NK-92 (cell line): ENCODE results near the gene PI16.
"Not testable (repeated sequence)": the region's sequence is repeated elsewhere in the genome, so short reads cannot be mapped to it uniquely, and the experiment has no call there.

Experiments used
- DNase-seq: peaks from one replicate; lab custom pipeline; 2025; ENCODE audit not compliant: unreplicated experiment; lab: John Stamatoyannopoulos, UW

PI16 gene

GRCh38 chr6:36971921-36972673, 17.6 kb downstream of the PI16 start:
- DNase-seq = no peak

GRCh38 chr6:36973190-36973589, 18.7 kb downstream of the PI16 start:
- no peak for DNase-seq

GRCh38 chr6:36973647-36974046, 19.1 kb downstream of the PI16 start:
- no peak for DNase-seq

- no peak for DNase-seq
Measured at GRCh38 chr6:36975231-36976006, 20.9 kb downstream of the PI16 start.

GRCh38 chr6:36976007-36976264, 21.4 kb downstream of the PI16 start:
- DNase-seq = no peak

- DNase-seq = no peak
Measured at GRCh38 chr6:36976509-36976908, 22.0 kb downstream of the PI16 start.

- DNase-seq = no peak
Measured at GRCh38 chr6:36976931-36977330, 22.4 kb downstream of the PI16 start.

GRCh38 chr6:36977470-36977941, 23.0 kb downstream of the PI16 start:
- DNase-seq = no peak

- no peak for DNase-seq
Measured at GRCh38 chr6:36978421-36979346, 24.1 kb downstream of the PI16 start.

- DNase-seq = no peak
Measured at GRCh38 chr6:36979347-36979742, 24.8 kb downstream of the PI16 start.

GRCh38 chr6:36980129-36980528, 25.6 kb downstream of the PI16 start:
- no peak for DNase-seq

- no peak for DNase-seq
Measured at GRCh38 chr6:36980876-36981619, 26.5 kb downstream of the PI16 start.

- DNase-seq = no peak
Measured at GRCh38 chr6:36983538-36983937, 29.0 kb downstream of the PI16 start.

GRCh38 chr6:36984581-36985416, 30.3 kb downstream of the PI16 start:
- DNase-seq = no peak

GRCh38 chr6:36985417-36985807, 30.9 kb downstream of the PI16 start:
- DNase-seq = no peak

GRCh38 chr6:36985808-36986703, 31.5 kb downstream of the PI16 start, which contains the start of gene MTCH1:
Gene MTCH1, minus strand, starts transcription at chr6:36986196. Its CDS starts 23 bp downstream, at chr6:36986173.
- DNase-seq = peak; percentile 23

- DNase-seq = no peak
Measured at GRCh38 chr6:36986704-36987047, 32.1 kb downstream of the PI16 start.

GRCh38 chr6:36989264-36989663, 34.7 kb downstream of the PI16 start:
- no peak for DNase-seq

GRCh38 chr6:36990401-36990800, 35.9 kb downstream of the PI16 start:
- not testable (repeated sequence) for DNase-seq
